PFSK-1 (cell line): ENCODE results near the gene PUS1.

Source experiments
- FOXP2 ChIP-seq: optimal IDR thresholded peaks from 2 replicates; pipeline ENCODE3; 2011; ENCODE audit warnings: borderline replicate concordance, control low read depth, inconsistent platforms; ENCODE audit not compliant: insufficient read depth; ENCODE audit errors: extremely low read length, extremely low read depth
- POLR2AphosphoS5 ChIP-seq: IDR thresholded peaks from 2 replicates; pipeline ENCODE4 v1.6.1; 2012; ENCODE audit warnings: low read depth, mild to moderate bottlenecking, control low read depth, low read length, moderate library complexity
- SIN3A ChIP-seq: IDR thresholded peaks from 2 replicates; pipeline ENCODE4 v1.6.1; 2012; ENCODE audit warnings: mild to moderate bottlenecking, low read length, moderate library complexity, borderline replicate concordance; ENCODE audit not compliant: insufficient read depth
- TAF1 ChIP-seq: IDR thresholded peaks from 2 replicates; pipeline ENCODE4 v1.6.1; 2012; ENCODE audit warnings: low read length, control low read depth, borderline replicate concordance; ENCODE audit not compliant: insufficient read depth
- TF ChIP-seq, protein P1 (sequence below), 2 experiments: IDR thresholded peaks; 2 replicates each; pipeline versions ENCODE4 v1.6.1 to v1.8.0; 2011 to 2012; ENCODE audit warnings: low read depth in 2 of 2, low read length in 2 of 2, control low read depth in 1 of 2, inconsistent platforms in 1 of 2, mild to moderate bottlenecking in 1 of 2, moderate library complexity in 1 of 2; ENCODE audit not compliant: insufficient read depth in 1 of 2

The PUS1 gene

DNA sequence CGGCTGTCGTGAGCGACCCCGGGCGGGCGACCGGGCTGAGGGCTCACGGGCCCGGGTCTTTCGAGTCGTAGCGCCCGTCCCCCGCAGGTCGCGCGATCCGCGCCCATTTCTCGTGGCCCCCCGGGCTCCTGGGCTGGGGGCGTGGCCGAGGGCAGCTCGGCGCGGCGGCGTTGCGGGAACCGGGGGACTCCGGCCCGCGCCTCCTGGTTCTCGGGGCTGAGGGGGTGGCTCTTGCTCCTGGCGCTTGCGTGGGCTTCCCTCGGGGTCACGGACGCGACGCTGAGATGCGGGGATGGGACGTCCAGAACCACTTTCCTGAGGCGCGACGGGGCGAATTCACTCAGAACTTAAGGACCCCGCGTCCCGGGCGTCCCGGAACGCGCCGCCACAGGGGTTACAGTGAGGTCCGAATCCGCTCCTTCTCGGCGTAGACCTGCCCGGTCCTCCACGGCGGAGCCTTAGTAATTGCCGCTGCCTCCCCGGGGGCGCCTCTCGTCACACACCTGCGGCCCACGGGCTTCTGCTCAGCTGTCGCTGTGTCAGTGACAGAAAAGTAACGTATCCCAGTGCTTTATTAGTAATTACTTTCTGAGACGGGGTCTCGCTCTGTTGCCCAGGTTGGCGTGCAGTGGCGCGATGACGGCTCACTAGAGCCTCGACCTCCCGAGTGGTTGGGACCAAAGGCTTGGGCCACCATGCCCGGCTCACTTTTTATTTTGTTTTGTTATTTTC is 21.3 kb downstream of the PUS1 start:
- no peak for TF ChIP-seq POLR2AphosphoS5
- TF ChIP-seq, protein P1, sequence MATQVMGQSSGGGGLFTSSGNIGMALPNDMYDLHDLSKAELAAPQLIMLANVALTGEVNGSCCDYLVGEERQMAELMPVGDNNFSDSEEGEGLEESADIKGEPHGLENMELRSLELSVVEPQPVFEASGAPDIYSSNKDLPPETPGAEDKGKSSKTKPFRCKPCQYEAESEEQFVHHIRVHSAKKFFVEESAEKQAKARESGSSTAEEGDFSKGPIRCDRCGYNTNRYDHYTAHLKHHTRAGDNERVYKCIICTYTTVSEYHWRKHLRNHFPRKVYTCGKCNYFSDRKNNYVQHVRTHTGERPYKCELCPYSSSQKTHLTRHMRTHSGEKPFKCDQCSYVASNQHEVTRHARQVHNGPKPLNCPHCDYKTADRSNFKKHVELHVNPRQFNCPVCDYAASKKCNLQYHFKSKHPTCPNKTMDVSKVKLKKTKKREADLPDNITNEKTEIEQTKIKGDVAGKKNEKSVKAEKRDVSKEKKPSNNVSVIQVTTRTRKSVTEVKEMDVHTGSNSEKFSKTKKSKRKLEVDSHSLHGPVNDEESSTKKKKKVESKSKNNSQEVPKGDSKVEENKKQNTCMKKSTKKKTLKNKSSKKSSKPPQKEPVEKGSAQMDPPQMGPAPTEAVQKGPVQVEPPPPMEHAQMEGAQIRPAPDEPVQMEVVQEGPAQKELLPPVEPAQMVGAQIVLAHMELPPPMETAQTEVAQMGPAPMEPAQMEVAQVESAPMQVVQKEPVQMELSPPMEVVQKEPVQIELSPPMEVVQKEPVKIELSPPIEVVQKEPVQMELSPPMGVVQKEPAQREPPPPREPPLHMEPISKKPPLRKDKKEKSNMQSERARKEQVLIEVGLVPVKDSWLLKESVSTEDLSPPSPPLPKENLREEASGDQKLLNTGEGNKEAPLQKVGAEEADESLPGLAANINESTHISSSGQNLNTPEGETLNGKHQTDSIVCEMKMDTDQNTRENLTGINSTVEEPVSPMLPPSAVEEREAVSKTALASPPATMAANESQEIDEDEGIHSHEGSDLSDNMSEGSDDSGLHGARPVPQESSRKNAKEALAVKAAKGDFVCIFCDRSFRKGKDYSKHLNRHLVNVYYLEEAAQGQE (IDR thresholded peaks at IDR 0.05; ENCODE audit: insufficient read depth in 1 of 2, low read depth in 2 of 2, low read length in 2 of 2) = no peak
- TF ChIP-seq SIN3A = no peak; the same call in 1 of the 2 replicates
- no peak for TF ChIP-seq FOXP2

- TF ChIP-seq, protein P1 (IDR thresholded peaks at IDR 0.05; ENCODE audit: insufficient read depth in 1 of 2, low read depth in 2 of 2, low read length in 2 of 2) = no peak
- TF ChIP-seq SIN3A (no peak), POLR2AphosphoS5 (no peak), FOXP2 (no peak), TAF1 (no peak)
Measured at GRCh38 chr12:131959116-131959515, 30.0 kb downstream of the PUS1 start.

DNA sequence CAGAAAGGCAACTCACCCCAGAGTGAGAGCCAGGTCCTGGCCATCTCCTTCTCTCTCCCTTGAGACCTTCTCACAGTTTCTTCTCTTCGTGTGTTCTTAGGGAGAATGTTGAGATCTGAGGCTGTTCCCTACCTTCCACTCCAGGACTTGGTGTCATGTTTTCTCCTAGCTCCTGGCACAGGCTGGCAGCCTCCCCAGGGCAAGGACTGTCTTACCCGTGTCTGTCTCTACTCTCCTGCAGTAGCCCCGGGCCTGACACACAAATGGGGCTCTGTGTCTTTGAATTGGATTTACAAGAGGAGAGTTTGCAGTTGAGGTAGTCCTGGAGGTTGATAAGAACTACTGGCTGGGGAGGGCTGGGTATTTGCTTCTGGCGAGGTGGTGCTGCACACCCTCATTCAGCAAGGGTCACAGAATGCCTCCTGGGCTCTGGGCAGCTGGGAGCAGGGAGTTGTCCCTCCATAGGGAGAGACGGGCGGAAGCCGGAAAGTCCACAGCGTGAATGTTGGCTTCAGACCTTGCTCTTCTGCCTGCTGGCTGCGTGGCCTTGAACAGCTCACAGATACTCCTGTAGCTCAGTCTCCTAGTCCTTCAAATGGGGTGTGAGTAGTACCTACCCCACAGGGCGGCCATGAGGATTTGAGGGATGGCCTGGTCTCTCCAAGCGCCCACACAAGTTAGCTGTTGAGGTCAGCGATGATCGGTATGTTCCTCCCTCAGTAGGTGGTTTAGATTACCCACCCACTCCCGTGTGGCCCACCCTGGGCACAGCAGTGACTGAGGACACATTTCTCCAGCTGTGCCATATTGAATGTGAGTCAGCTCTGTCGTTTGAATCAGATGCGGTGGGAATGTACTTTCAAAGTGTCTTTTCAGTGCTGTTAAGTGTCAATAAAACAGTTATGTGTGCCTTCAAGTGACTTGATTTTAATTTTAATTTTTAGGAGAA is 30.8 kb downstream of the PUS1 start:
- TF ChIP-seq FOXP2 = no peak
- TF ChIP-seq SIN3A = no peak
- TF ChIP-seq, protein P1 (IDR thresholded peaks at IDR 0.05; ENCODE audit: insufficient read depth in 1 of 2, low read depth in 2 of 2, low read length in 2 of 2) = no peak
- no peak for TF ChIP-seq TAF1
- no peak for TF ChIP-seq POLR2AphosphoS5

DNA sequence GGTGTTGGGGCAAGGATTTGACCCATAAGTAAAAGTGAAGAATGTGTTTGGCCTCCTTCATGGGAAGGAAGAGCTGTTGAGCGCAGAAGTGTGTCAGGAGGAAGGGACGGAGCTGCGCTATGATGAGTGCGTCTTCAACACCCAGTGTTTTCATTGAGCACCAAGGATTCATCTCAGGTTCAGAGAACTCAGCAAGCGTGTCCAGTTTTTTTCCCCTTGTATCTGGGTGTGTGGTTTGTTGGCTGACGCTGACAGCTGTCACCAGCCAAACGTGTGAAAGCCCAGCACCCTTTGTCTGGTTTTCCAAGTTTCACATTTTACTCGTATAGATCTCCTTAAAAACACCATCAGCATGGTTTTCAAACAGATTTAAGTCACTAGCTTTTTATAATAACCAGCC is 33.0 kb downstream of the PUS1 start:
- TF ChIP-seq TAF1 (no peak), FOXP2 (no peak), SIN3A (no peak), POLR2AphosphoS5 (no peak)
- TF ChIP-seq, protein P1 (IDR thresholded peaks at IDR 0.05; ENCODE audit: insufficient read depth in 1 of 2, low read depth in 2 of 2, low read length in 2 of 2) = no peak
